ENCODE results near the gene LRRC57.
"Not testable (repeated sequence)": the region's sequence is repeated elsewhere in the genome, so short reads cannot be mapped to it uniquely, and the experiment has no call there.

The LRRC57 gene

GRCh38 chr15:42548249-42549031 is at the start of gene LRRC57, which contains the start of gene HAUS2:
TSS of gene LRRC57 (minus strand) at chr15:42548793. CDS start at chr15:42548434, 359 bp downstream.
TSS of gene HAUS2 (plus strand) at chr15:42548838. CDS start at chr15:42548873, 35 bp downstream.
- DNase-seq, result peak; percentile 90

GRCh38 chr15:42595626-42596240 is 47.1 kb upstream of the LRRC57 start:
- DNase-seq, result peak; percentile 25

- no peak for DNase-seq
Measured at GRCh38 chr15:42594095-42594494, 45.5 kb upstream of the LRRC57 start.

- DNase-seq, result no peak
Measured at GRCh38 chr15:42593143-42593542, 44.5 kb upstream of the LRRC57 start.

- DNase-seq, result no peak
Measured at GRCh38 chr15:42592716-42593115, 44.1 kb upstream of the LRRC57 start.

- peak; percentile 70 for DNase-seq
Measured at GRCh38 chr15:42591238-42591934, 42.8 kb upstream of the LRRC57 start.

GRCh38 chr15:42590619-42591237 is 42.1 kb upstream of the LRRC57 start:
- no peak for DNase-seq

GRCh38 chr15:42584031-42584765 is 35.6 kb upstream of the LRRC57 start:
- DNase-seq, result peak; percentile 66

- DNase-seq, result no peak
Measured at GRCh38 chr15:42582569-42583375, 34.2 kb upstream of the LRRC57 start.

GRCh38 chr15:42581272-42581730 is 32.7 kb upstream of the LRRC57 start:
- peak; percentile 89 for DNase-seq

GRCh38 chr15:42578984-42579537 is 30.5 kb upstream of the LRRC57 start:
- DNase-seq, result no peak

- peak; percentile 38 for DNase-seq
Measured at GRCh38 chr15:42577514-42578031, 29.0 kb upstream of the LRRC57 start.

GRCh38 chr15:42576776-42577175 is 28.2 kb upstream of the LRRC57 start:
- no peak for DNase-seq

GRCh38 chr15:42576040-42576594 is 27.5 kb upstream of the LRRC57 start:
- no peak for DNase-seq

GRCh38 chr15:42575188-42576039 is 26.8 kb upstream of the LRRC57 start, which contains the start of gene STARD9:
TSS of gene STARD9 (plus strand) at chr15:42575606. CDS start at chr15:42575716, 110 bp downstream.
- peak; percentile 98 for DNase-seq

GRCh38 chr15:42558739-42559138 is 10.1 kb upstream of the LRRC57 start:
- no peak for DNase-seq

- not testable (repeated sequence) for DNase-seq
Measured at GRCh38 chr15:42556550-42557207, 8.1 kb upstream of the LRRC57 start.

- peak; percentile 38 for DNase-seq
Measured at GRCh38 chr15:42553554-42553953, 5.0 kb upstream of the LRRC57 start.

Data from OCI-M1 (cell line).